A549 (cell line): ENCODE measurements around the gene REL. TPM values are rescaled to one million over a fixed set of nuclear protein-coding genes. Genes with fewer than 3 reads are reported as not detected.

Experiments
- ATAC-seq, 2 experiments: fragments of 200-7000 bp in 1 of 2; fragments of >200 bp in 1 of 2; cut with Nextera tagmentation in 1 of 2; cut with Tn5 transposase in 1 of 2; 3 replicates each; pipeline versions ENCODE4 v1.8.0 to v1.9.1; 2018 to 2020; ENCODE audit warnings: mild to moderate bottlenecking in 1 of 2, moderate library complexity in 1 of 2
- CTCF ChIA-PET: fragments of 300-600 bp; sonication (Branson Sonifier 250); formaldehyde crosslinking; extraction: SDS; loops from one replicate; lab custom pipeline; 2021; ENCODE audit warnings: antibody characterized with exemption, inconsistent platforms; lab: Yijun Ruan, JAX
- POLR2A ChIA-PET: fragments of 350-600 bp; formaldehyde crosslinking; extraction: SDS; loops from one replicate; lab custom pipeline; 2021; ENCODE audit warnings: antibody characterized with exemption, inconsistent platforms; lab: Yijun Ruan, JAX
- DNase-seq, 2 experiments: peaks; one replicate each; pipeline versions ENCODE4 v3.0.0 to v3.0.0-alpha.2; 2011 to 2016; ENCODE audit warnings: low read depth in 1 of 2, low spot score in 1 of 2
- FAIRE-seq: peaks from 2 replicates; lab custom pipeline; 2011; peaks lifted over from hg19 to GRCh38; lab: Jason Lieb, UNC
- H3K27ac ChIP-seq, 2 experiments: fragments of >200 bp; sonication (Bioruptor Twin); formaldehyde crosslinking; 3 replicates each; pipeline ENCODE4 v1.5.1; 2016 to 2017
- H3K4me1 ChIP-seq: fragments of >200 bp; sonication (Bioruptor Twin); formaldehyde crosslinking; 3 replicates; pipeline ENCODE4 v1.6.1; 2016
- H3K4me2 ChIP-seq: fragments of >200 bp; sonication (Bioruptor Twin); formaldehyde crosslinking; 3 replicates; pipeline ENCODE4 v1.6.1; 2016
- H3K4me3 ChIP-seq: fragments of >200 bp; sonication (Bioruptor Twin); formaldehyde crosslinking; 3 replicates; pipeline ENCODE4 v1.5.1; 2016
- H3K9me3 ChIP-seq: fragments of >200 bp; sonication (Bioruptor Twin); formaldehyde crosslinking; 3 replicates; pipeline ENCODE4 v1.6.1; 2016
- BHLHE40 ChIP-seq: IDR thresholded peaks from 2 replicates; pipeline ENCODE4 v1.6.1; 2012; ENCODE audit warnings: low read depth, low read length, inconsistent platforms
- CEBPB ChIP-seq, 2 experiments: fragments of >200 bp in 1 of 2; sonication (Bioruptor Twin) in 1 of 2; formaldehyde crosslinking in 1 of 2; IDR thresholded peaks; 2 replicates each; pipeline ENCODE4 v1.6.1; 2012 to 2016
- EHF ChIP-seq: fragments of 250-450 bp; sonication (Bioruptor Pico); IDR thresholded peaks from 2 replicates; pipeline ENCODE4 v1.5.0; 2020; ENCODE audit warnings: mild to moderate bottlenecking
- ELK1 ChIP-seq: fragments of 150-350 bp; IDR thresholded peaks from 2 replicates; pipeline ENCODE4 v1.6.1; 2014; ENCODE audit warnings: low read depth, mild to moderate bottlenecking, low read length
- FOSL2 ChIP-seq, 2 experiments: fragments of 450-650 bp in 1 of 2; fragments of >200 bp in 1 of 2; sonication (Bioruptor Twin) in 1 of 2; formaldehyde crosslinking; IDR thresholded peaks; 2 replicates each; pipeline versions ENCODE4 v1.5.0 to v1.6.1; 2016 to 2020; ENCODE audit warnings: mild to moderate bottlenecking in 1 of 2, moderate library complexity in 1 of 2
- GATA3 ChIP-seq: IDR thresholded peaks from 2 replicates; pipeline ENCODE4 v1.6.1; 2012; ENCODE audit warnings: borderline replicate concordance
- JUNB ChIP-seq: fragments of >200 bp; sonication (Bioruptor Twin); formaldehyde crosslinking; IDR thresholded peaks from 2 replicates; pipeline ENCODE4 v1.6.1; 2016
- KDM1A ChIP-seq: fragments of 200-600 bp; sonication (generic); IDR thresholded peaks from 2 replicates; pipeline ENCODE4 v1.6.1; 2016; ENCODE audit warnings: low read depth, mild to moderate bottlenecking
- MAFK ChIP-seq: fragments of 450-650 bp; IDR thresholded peaks from 2 replicates; pipeline ENCODE4 v1.6.1; 2014; ENCODE audit not compliant: partially characterized antibody
- MYC ChIP-seq: IDR thresholded peaks from 2 replicates; pipeline ENCODE4 v1.6.1; 2012; ENCODE audit warnings: mild to moderate bottlenecking, inconsistent platforms, low read length, improper control_type of control experiment, borderline replicate concordance
- NFE2L2 ChIP-seq: fragments of 150-350 bp; conservative IDR thresholded peaks from 2 replicates; pipeline ENCODE4 v1.6.1; 2014; ENCODE audit warnings: low read length
- NR3C1 ChIP-seq: fragments of >200 bp; sonication (Bioruptor Twin); formaldehyde crosslinking; IDR thresholded peaks from 3 replicates; pipeline ENCODE4 v1.6.1; 2017
- PBX3 ChIP-seq: IDR thresholded peaks from 2 replicates; pipeline ENCODE4 v1.6.1; 2012
- PHF8 ChIP-seq: fragments of 200-600 bp; sonication (generic); IDR thresholded peaks from 2 replicates; pipeline ENCODE4 v1.6.1; 2016; ENCODE audit warnings: low read depth, mild to moderate bottlenecking, antibody characterized with exemption, moderate library complexity, borderline replicate concordance
- RARB ChIP-seq: fragments of 250-450 bp; sonication (Bioruptor Pico); IDR thresholded peaks from 2 replicates; pipeline ENCODE4 v1.8.0; 2021; ENCODE audit warnings: mild to moderate bottlenecking, moderate library complexity
- RFX5 ChIP-seq: fragments of 450-650 bp; IDR thresholded peaks from 2 replicates; pipeline ENCODE4 v1.7.1; 2014; ENCODE audit warnings: antibody characterized with exemption, mild to moderate bottlenecking, moderate library complexity
- RNF2 ChIP-seq: fragments of 200-600 bp; sonication (generic); IDR thresholded peaks from 2 replicates; pipeline ENCODE4 v1.6.1; 2016; ENCODE audit warnings: low read depth, mild to moderate bottlenecking, antibody characterized with exemption, moderate library complexity, borderline replicate concordance
- ZC3H11A ChIP-seq: fragments of 450-650 bp; IDR thresholded peaks from 2 replicates; pipeline ENCODE4 v1.6.1; 2014; ENCODE audit warnings: antibody characterized with exemption, mild to moderate bottlenecking
- ZNF302 ChIP-seq: fragments of 250-450 bp; sonication (Bioruptor Pico); IDR thresholded peaks from 2 replicates; pipeline ENCODE4 v1.9.0; 2021; ENCODE audit warnings: inconsistent platforms, mild to moderate bottlenecking, moderate library complexity
- WGBS: methylation state at CpG from one replicate; pipeline ENCODE4 v1.1.6; 2017; ENCODE audit errors: missing lambda C conversion rate; 5-methylcytosine and 5-hydroxymethylcytosine counted together
- polyA plus RNA-seq, 4 experiments: library from polyadenylated mRNA; depleted of rRNA in 3 of 4; stranded (reverse); fragments of >200 nt; fragmentation: RNase III in 1 of 4; extraction: RNeasy Plus Mini Kit Qiagen cat#74134 plus additional on column Dnase treatment in 1 of 4; gene quantifications; 2 replicates in 3 of 4; 3 replicates in 1 of 4; pipeline ENCODE4 v1.2.3, GENCODE V29; 2011 to 2017

Gene REL
- polyA plus RNA-seq, 2 of the 4 experiments (the other 2 are of a cell fraction): 2.4 to 9.3 TPM

GRCh38 chr2:60947056-60947455, 65.7 kb downstream of the REL start:
- no peak overlapping the region for H3K4me3 ChIP-seq
- TF ChIP-seq CEBPB (IDR thresholded peaks at IDR 0.05): no peak
- TF ChIP-seq RARB (CRISPR knock-in tag): no peak
- TF ChIP-seq MAFK: peak; percentile 38
- no peak for TF ChIP-seq ELK1
- no peak for TF ChIP-seq KDM1A
- no peak for TF ChIP-seq BHLHE40
- peak; percentile 62 for TF ChIP-seq NFE2L2
- no peak for DNase-seq
- no peak overlapping the region for H3K27ac ChIP-seq
- no peaks in the 10 kb centered on the region; the same call in 2 of the 3 replicates for H3K9me3 ChIP-seq
- no peak for ATAC-seq
- ChIA-PET POLR2A (no interaction called here), CTCF (no interaction called here)
- no peak for FAIRE-seq
- WGBS: 85% methylated on average over 4 of the region's 4 CpGs
- no peak overlapping the region for H3K4me2 ChIP-seq
- H3K4me1 ChIP-seq: no peaks in the 10 kb centered on the region

GRCh38 chr2:60948161-60948560, 66.8 kb downstream of the REL start:
- Histone ChIP-seq H3K9me3 (no peaks in the 10 kb centered on the region; the same call in 2 of the 3 replicates), H3K4me2 (no peak overlapping the region), H3K27ac (no peak overlapping the region), H3K4me1 (no peaks in the 10 kb centered on the region), H3K4me3 (no peak overlapping the region)
- CTCF ChIA-PET: interaction anchor here (1.0 kb wide), 1 partner anchor 8 kb away, joined by 3 read pairs; no protein-coding TSS in a partner anchor
- POLR2A ChIA-PET: no interaction called here
- DNase-seq: no peak
- no peak for TF ChIP-seq GATA3
- TF ChIP-seq, all 56 proteins: peak for 0
- FAIRE-seq (no peak), ATAC-seq (no peak)
- 92% methylated on average over 8 of the region's 8 CpGs for WGBS

- DNase-seq: no peak
- Histone ChIP-seq H3K27ac (no peak overlapping the region), H3K4me3 (no peak overlapping the region), H3K4me1 (no peaks in the 10 kb centered on the region), H3K4me2 (no peak overlapping the region), H3K9me3 (no peaks in the 10 kb centered on the region; the same call in 2 of the 3 replicates)
- ChIA-PET POLR2A (no interaction called here), CTCF (no interaction called here)
- no peak for FAIRE-seq
- WGBS: 86% methylated on average over 6 of the region's 6 CpGs
- ATAC-seq: no peak
- TF ChIP-seq FOSL2 (IDR thresholded peaks at IDR 0.05) (no peak), FOSL2 (CRISPR knock-in tag; IDR thresholded peaks at IDR 0.05) (no peak), ZNF302 (CRISPR knock-in tag) (no peak), RNF2 (no peak), KDM1A (no peak), PBX3 (no peak), PHF8 (no peak)
Observed at GRCh38 chr2:60948926-60949579, 67.7 kb downstream of the REL start.

- DNase-seq (no peak), ATAC-seq (no peak), FAIRE-seq (no peak)
- TF ChIP-seq ZC3H11A: no peak
- TF ChIP-seq JUNB: no peak
- TF ChIP-seq NR3C1: no peak
- TF ChIP-seq MYC: no peak
- TF ChIP-seq RFX5: no peak
- no peak for TF ChIP-seq BHLHE40
- TF ChIP-seq CEBPB (IDR thresholded peaks at IDR 0.05): no peak
- no peak for TF ChIP-seq RARB (CRISPR knock-in tag)
- TF ChIP-seq EHF (CRISPR knock-in tag): no peak
- Histone ChIP-seq H3K4me3 (no peak overlapping the region), H3K27ac (no peak overlapping the region), H3K4me1 (0 out of 3 replicates have a peak, but pooled peaks cover 7% of the 10 kb centered on the region), H3K4me2 (no peak overlapping the region), H3K9me3 (no peaks in the 10 kb centered on the region; the same call in 2 of the 3 replicates)
- WGBS: 36% methylated on average over 2 of the region's 2 CpGs
- ChIA-PET POLR2A (no interaction called here), CTCF (interaction anchor here (0.8 to 1.6 kb wide), 3 partner anchors 12 to 45 kb away, joined by 3 to 8 read pairs (median 3); no protein-coding TSS in a partner anchor)
Observed at GRCh38 chr2:60954139-60954538, 72.8 kb downstream of the REL start.
